GM23338 (cell line): Measurements from ENCODE around the gene NTN3. TPM values are rescaled to one million over a fixed set of nuclear protein-coding genes. Genes with fewer than 3 reads are reported as not detected.
A peak's percentile ranks its signal among the peaks of the same experiment; 100 is the strongest.

Experiments used
- ATAC-seq: fragments of 200-7000 bp; cut with Tn5 transposase; 3 replicates; pipeline ENCODE4 v1.9.1; 2020
- DNase-seq: peaks from one replicate; pipeline ENCODE4 v3.0.0-alpha.2; 2015; ENCODE audit warnings: low spot score
- H2AFZ ChIP-seq: fragments of 200-600 bp; sonication (generic); 2 replicates; pipeline ENCODE4 v1.8.0; 2016; ENCODE audit warnings: antibody characterized with exemption, mild to moderate bottlenecking, moderate library complexity
- H3F3A ChIP-seq: fragments of 200-600 bp; sonication (generic); replicated peaks from 2 replicates; pipeline ENCODE4 v1.8.0; 2017; ENCODE audit warnings: antibody characterized with exemption, mixed run types, low read depth
- H3K27ac ChIP-seq: fragments of 200-600 bp; sonication (generic); 2 replicates; pipeline ENCODE4 v1.6.1; 2016; ENCODE audit warnings: low read depth
- H3K27me3 ChIP-seq: fragments of 200-600 bp; sonication (generic); 2 replicates; pipeline ENCODE4 v1.8.0; 2016; ENCODE audit warnings: mild to moderate bottlenecking, mixed run types, moderate library complexity; ENCODE audit not compliant: insufficient read depth
- H3K36me3 ChIP-seq: fragments of 200-600 bp; sonication (generic); 2 replicates; pipeline ENCODE4 v1.8.0; 2016; ENCODE audit warnings: mild to moderate bottlenecking; ENCODE audit not compliant: insufficient read depth
- H3K4me1 ChIP-seq: fragments of 200-600 bp; sonication (generic); 2 replicates; pipeline ENCODE4 v1.8.0; 2016; ENCODE audit warnings: mild to moderate bottlenecking, moderate library complexity; ENCODE audit not compliant: insufficient read depth
- H3K4me2 ChIP-seq: fragments of 200-600 bp; sonication (generic); 2 replicates; pipeline ENCODE4 v1.7.1; 2017; ENCODE audit warnings: mixed run types
- H3K4me3 ChIP-seq: fragments of 200-600 bp; sonication (generic); 2 replicates; pipeline ENCODE4 v1.6.1; 2016; ENCODE audit warnings: mixed run types
- H3K79me2 ChIP-seq: fragments of 200-600 bp; sonication (generic); replicated peaks from 2 replicates; pipeline ENCODE4 v1.8.0; 2017; ENCODE audit warnings: mild to moderate bottlenecking; ENCODE audit not compliant: insufficient read depth
- H3K9me2 ChIP-seq: fragments of 200-600 bp; sonication (generic); 2 replicates; pipeline ENCODE4 v1.8.0; 2017; ENCODE audit not compliant: insufficient read depth
- H4K20me1 ChIP-seq: fragments of 200-600 bp; sonication (generic); replicated peaks from 2 replicates; pipeline ENCODE4 v1.8.0; 2017; ENCODE audit warnings: mild to moderate bottlenecking; ENCODE audit not compliant: insufficient read depth
- H3K27ac Mint-ChIP-seq: 2 replicates; pipeline ENCODE4 v1.8.0; 2020; ENCODE audit warnings: inconsistent platforms, mild to moderate bottlenecking, moderate library complexity, mixed read lengths
- H3K27me3 Mint-ChIP-seq: 3 replicates; pipeline ENCODE4 v1.8.0; 2022; ENCODE audit warnings: low read depth, mild to moderate bottlenecking, moderate library complexity, mixed read lengths, inconsistent platforms; ENCODE audit not compliant: insufficient read depth, poor library complexity
- H3K36me3 Mint-ChIP-seq: 3 replicates; pipeline ENCODE4 v1.8.0; 2021; ENCODE audit warnings: low read depth, mild to moderate bottlenecking, inconsistent platforms, moderate library complexity, mixed read lengths
- H3K4me1 Mint-ChIP-seq: 3 replicates; pipeline ENCODE4 v1.8.0; 2020; ENCODE audit warnings: mild to moderate bottlenecking, inconsistent platforms, mixed read lengths
- H3K4me3 Mint-ChIP-seq: 3 replicates; pipeline ENCODE4 v1.8.0; 2021; ENCODE audit warnings: moderate library complexity, mild to moderate bottlenecking, inconsistent platforms, mixed read lengths
- H3K9me3 Mint-ChIP-seq: 3 replicates; pipeline ENCODE4 v1.8.0; 2020; ENCODE audit warnings: moderate library complexity, mild to moderate bottlenecking, inconsistent platforms, mixed read lengths
- NANOG ChIP-seq: IDR thresholded peaks from 2 replicates; pipeline ENCODE4 v1.6.1; 2016; ENCODE audit warnings: antibody characterized with exemption, borderline replicate concordance
- STAT1 ChIP-seq: IDR thresholded peaks from one replicate; pipeline ENCODE4 v1.6.1; 2016; ENCODE audit warnings: antibody characterized with exemption; ENCODE audit not compliant: unreplicated experiment
- polyA plus RNA-seq: library from polyadenylated mRNA; unstranded; fragments of >200 nt; fragmentation: Nextera tagmentation; extraction: Ambion mirVana; gene quantifications from 2 replicates; pipeline ENCODE4 v1.2.1, GENCODE V29; 2016
- total RNA-seq: library from RNA; depleted of rRNA; stranded (reverse); fragments of >200 nt; shearing (Covaris generic); gene quantifications from 2 replicates; pipeline ENCODE4 v1.2.3, GENCODE V29; 2014
- TF ChIP-seq, protein P1 (sequence below), 2 experiments: fragments of 200-600 bp in 1 of 2; sonication (generic) in 1 of 2; conservative IDR thresholded peaks; 2 replicates each; pipeline versions ENCODE4 v1.5.1 to v1.6.1; 2016 to 2017; ENCODE audit warnings: antibody characterized with exemption in 2 of 2, low read depth in 2 of 2, mild to moderate bottlenecking in 2 of 2, moderate library complexity in 1 of 2
- TF ChIP-seq, protein P2 (sequence below): IDR thresholded peaks from one replicate; pipeline ENCODE4 v1.6.1; 2018; ENCODE audit warnings: antibody characterized with exemption; ENCODE audit not compliant: unreplicated experiment

The NTN3 gene
- total and polyA plus RNA-seq, 2 experiments from 2014 or later: 0.10 to 1.7 TPM

DNA sequence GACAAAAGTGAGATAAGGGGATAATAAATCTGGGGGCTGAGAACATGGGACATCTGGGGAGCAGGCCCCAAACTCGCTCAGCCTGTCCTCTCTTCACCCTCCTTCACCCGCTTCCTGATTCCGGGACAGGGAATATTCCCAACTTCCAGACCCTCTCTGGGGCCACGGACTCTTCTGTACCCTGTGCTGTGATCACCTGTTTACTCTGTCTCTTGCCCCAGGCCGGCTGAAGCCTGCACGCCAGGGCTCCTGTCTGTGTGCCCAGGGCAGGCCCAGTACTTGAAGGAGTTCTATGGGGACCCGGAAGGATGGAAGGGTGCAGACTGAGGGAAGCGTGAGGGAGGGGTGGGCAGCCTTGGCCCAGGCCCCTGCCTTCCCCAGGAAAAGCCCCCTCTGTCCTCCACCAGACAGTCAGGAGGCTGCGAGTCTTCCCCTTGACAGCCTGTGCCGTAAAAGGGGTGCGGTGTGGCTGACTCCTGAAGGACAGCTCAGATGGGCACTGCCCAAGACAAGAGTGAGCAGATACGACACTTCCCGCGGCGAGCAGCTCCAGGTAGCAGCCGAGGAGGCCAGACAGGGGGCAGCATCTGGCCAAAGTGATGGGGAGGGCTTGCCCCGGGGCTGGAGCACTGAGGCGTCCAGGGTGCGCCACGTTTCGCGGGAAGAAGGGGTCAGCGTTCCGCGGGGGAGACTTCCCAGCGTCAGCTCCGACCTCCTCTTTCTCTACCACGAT, 42.9 kb upstream of the NTN3 start:
- 0 out of 2 replicates have a peak, but pooled peaks cover 17% of the 10 kb centered on the region for H3F3A ChIP-seq
- DNase-seq: peak; percentile 58
- no peaks in the 10 kb centered on the region for H3K9me2 ChIP-seq
- Mint-ChIP-seq H3K27me3 (peaks cover 23% of the 10 kb centered on the region), H3K36me3 (peaks cover 32% of the 10 kb centered on the region), H3K9me3 (no peaks in the 10 kb centered on the region; the same call in 2 of the 3 replicates), H3K4me3 (peak overlapping the region; percentile 81), H3K27ac (no peak overlapping the region), H3K4me1 (peaks cover 21% of the 10 kb centered on the region)
- peaks cover 27% of the 10 kb centered on the region for H3K79me2 ChIP-seq
- ATAC-seq: peak; percentile 49
- no peak overlapping the region for H3K27ac ChIP-seq
- no peaks in the 10 kb centered on the region for H3K27me3 ChIP-seq
- peaks cover 22% of the 10 kb centered on the region for H3K36me3 ChIP-seq
- H3K4me2 ChIP-seq: peak overlapping the region; percentile 87
- H4K20me1 ChIP-seq: peaks cover 17% of the 10 kb centered on the region
- peaks cover 11% of the 10 kb centered on the region; the same call in 1 of the 2 replicates for H3K4me1 ChIP-seq
- H3K4me3 ChIP-seq: peak overlapping the region; percentile 68
- TF ChIP-seq STAT1: no peak
- TF ChIP-seq, protein P1, sequence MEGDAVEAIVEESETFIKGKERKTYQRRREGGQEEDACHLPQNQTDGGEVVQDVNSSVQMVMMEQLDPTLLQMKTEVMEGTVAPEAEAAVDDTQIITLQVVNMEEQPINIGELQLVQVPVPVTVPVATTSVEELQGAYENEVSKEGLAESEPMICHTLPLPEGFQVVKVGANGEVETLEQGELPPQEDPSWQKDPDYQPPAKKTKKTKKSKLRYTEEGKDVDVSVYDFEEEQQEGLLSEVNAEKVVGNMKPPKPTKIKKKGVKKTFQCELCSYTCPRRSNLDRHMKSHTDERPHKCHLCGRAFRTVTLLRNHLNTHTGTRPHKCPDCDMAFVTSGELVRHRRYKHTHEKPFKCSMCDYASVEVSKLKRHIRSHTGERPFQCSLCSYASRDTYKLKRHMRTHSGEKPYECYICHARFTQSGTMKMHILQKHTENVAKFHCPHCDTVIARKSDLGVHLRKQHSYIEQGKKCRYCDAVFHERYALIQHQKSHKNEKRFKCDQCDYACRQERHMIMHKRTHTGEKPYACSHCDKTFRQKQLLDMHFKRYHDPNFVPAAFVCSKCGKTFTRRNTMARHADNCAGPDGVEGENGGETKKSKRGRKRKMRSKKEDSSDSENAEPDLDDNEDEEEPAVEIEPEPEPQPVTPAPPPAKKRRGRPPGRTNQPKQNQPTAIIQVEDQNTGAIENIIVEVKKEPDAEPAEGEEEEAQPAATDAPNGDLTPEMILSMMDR (conservative IDR thresholded peaks at IDR 0.05; ENCODE audit: low read depth in 2 of 2): peak; percentile 29 to 56
- peak overlapping the region; percentile 81; the same call in 1 of the 2 replicates for H2AFZ ChIP-seq

DNA sequence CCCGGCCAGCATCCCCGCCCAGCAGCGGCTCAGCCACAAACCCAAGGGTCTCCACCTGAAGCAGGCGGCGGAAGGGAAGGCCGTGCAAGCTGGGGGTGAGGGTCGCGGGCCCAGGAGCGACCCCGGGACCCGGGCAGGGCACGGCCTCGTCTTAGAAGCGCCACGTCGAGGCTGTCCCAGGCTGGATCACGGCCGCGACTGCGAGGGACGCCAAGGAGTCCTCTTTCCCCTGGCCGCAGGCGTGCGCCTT, 42.4 kb upstream of the NTN3 start:
- Histone ChIP-seq H3K4me3 (peak overlapping the region; percentile 68), H3K4me1 (peaks cover 11% of the 10 kb centered on the region; the same call in 1 of the 2 replicates), H3K79me2 (peaks cover 27% of the 10 kb centered on the region), H4K20me1 (peaks cover 17% of the 10 kb centered on the region), H3K27me3 (no peaks in the 10 kb centered on the region), H3K36me3 (peaks cover 22% of the 10 kb centered on the region), H3F3A (0 out of 2 replicates have a peak, but pooled peaks cover 17% of the 10 kb centered on the region), H3K9me2 (no peaks in the 10 kb centered on the region), H3K27ac (no peak overlapping the region), H2AFZ (peak overlapping the region; percentile 81; the same call in 1 of the 2 replicates), H3K4me2 (peak overlapping the region; percentile 87)
- ATAC-seq (no peak), DNase-seq (no peak)
- H3K9me3 Mint-ChIP-seq: no peaks in the 10 kb centered on the region; the same call in 2 of the 3 replicates
- peaks cover 21% of the 10 kb centered on the region for H3K4me1 Mint-ChIP-seq
- no peak for TF ChIP-seq NANOG
- TF ChIP-seq, protein P2, sequence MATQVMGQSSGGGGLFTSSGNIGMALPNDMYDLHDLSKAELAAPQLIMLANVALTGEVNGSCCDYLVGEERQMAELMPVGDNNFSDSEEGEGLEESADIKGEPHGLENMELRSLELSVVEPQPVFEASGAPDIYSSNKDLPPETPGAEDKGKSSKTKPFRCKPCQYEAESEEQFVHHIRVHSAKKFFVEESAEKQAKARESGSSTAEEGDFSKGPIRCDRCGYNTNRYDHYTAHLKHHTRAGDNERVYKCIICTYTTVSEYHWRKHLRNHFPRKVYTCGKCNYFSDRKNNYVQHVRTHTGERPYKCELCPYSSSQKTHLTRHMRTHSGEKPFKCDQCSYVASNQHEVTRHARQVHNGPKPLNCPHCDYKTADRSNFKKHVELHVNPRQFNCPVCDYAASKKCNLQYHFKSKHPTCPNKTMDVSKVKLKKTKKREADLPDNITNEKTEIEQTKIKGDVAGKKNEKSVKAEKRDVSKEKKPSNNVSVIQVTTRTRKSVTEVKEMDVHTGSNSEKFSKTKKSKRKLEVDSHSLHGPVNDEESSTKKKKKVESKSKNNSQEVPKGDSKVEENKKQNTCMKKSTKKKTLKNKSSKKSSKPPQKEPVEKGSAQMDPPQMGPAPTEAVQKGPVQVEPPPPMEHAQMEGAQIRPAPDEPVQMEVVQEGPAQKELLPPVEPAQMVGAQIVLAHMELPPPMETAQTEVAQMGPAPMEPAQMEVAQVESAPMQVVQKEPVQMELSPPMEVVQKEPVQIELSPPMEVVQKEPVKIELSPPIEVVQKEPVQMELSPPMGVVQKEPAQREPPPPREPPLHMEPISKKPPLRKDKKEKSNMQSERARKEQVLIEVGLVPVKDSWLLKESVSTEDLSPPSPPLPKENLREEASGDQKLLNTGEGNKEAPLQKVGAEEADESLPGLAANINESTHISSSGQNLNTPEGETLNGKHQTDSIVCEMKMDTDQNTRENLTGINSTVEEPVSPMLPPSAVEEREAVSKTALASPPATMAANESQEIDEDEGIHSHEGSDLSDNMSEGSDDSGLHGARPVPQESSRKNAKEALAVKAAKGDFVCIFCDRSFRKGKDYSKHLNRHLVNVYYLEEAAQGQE: no peak
- no peak overlapping the region for H3K27ac Mint-ChIP-seq
- H3K36me3 Mint-ChIP-seq: peaks cover 37% of the 10 kb centered on the region
- H3K4me3 Mint-ChIP-seq: peak overlapping the region; percentile 81
- peaks cover 23% of the 10 kb centered on the region for H3K27me3 Mint-ChIP-seq
